HCT116 (cell line): ENCODE data around the gene BNC2. TPM values are rescaled to one million over a fixed set of nuclear protein-coding genes. Genes with fewer than 3 reads are reported as not detected.

Experiments
- ATAC-seq: fragments of 200-7000 bp; cut with Tn5 transposase; 2 replicates; pipeline ENCODE4 v1.9.1; 2020; ENCODE audit warnings: mild to moderate bottlenecking, moderate library complexity
- BruUV-seq: library from RNA; stranded (reverse); fragments of 400-500 nt; replicated peaks from 2 replicates; lab custom pipeline; 2021; lab: Mats Ljungman, UMichigan
- CTCF ChIA-PET: fragments of 300-600 bp; sonication (Branson Sonifier 250); formaldehyde crosslinking; loops from one replicate; lab custom pipeline; 2021; ENCODE audit warnings: antibody characterized with exemption; lab: Charles Lee
- POLR2A ChIA-PET: fragments of 300-600, 350-600 bp; sonication (Branson Sonifier 250); formaldehyde crosslinking; loops from one replicate; lab custom pipeline; 2021; ENCODE audit warnings: antibody characterized with exemption; lab: Charles Lee
- RAD21 ChIA-PET, 2 experiments: fragments of 300-600 bp; sonication (Branson Sonifier 250); formaldehyde crosslinking; loops; one replicate each; lab custom pipeline; 2023; ENCODE audit warnings: low total read pairs in 2 of 2; ENCODE audit not compliant: uncharacterized antibody in 2 of 2, unreplicated experiment in 2 of 2, low non-redundant PET in 1 of 2; lab: Charles Lee
- DNase-seq: peaks from one replicate; pipeline ENCODE4 v3.0.0-alpha.2; 2010; ENCODE audit warnings: low read depth, low spot score
- H2AFZ ChIP-seq: fragments of 200-600 bp; shearing (Covaris generic), sonication (generic); 2 replicates; pipeline ENCODE4 v1.6.1; 2017; ENCODE audit warnings: low read depth, mixed run types, mixed read lengths, antibody characterized with exemption, low read length; ENCODE audit not compliant: poor library complexity, severe bottlenecking
- H3K27ac ChIP-seq: 2 replicates; pipeline ENCODE4 v1.5.1; 2012; ENCODE audit warnings: low read depth, low read length
- H3K27me3 ChIP-seq: fragments of 200-600 bp; sonication (generic); 2 replicates; pipeline ENCODE4 v1.6.1; 2016; ENCODE audit warnings: mixed run types, low read length, mixed read lengths; ENCODE audit not compliant: insufficient read depth
- H3K36me3 ChIP-seq, 2 experiments: fragments of 200-500 bp in 1 of 2; fragments of 200-600 bp in 1 of 2; sonication (Bioruptor generic) in 1 of 2; sonication (generic) in 1 of 2; 2 replicates each; pipeline versions ENCODE4 v1.5.1 to v1.6.1; 2014 to 2016; ENCODE audit warnings: low read length in 2 of 2, inconsistent platforms in 1 of 2, mixed read lengths in 1 of 2, mixed run types in 1 of 2; ENCODE audit not compliant: insufficient read depth in 2 of 2, control insufficient read depth in 1 of 2
- H3K4me1 ChIP-seq, 2 experiments: fragments of 200-600 bp in 1 of 2; sonication (generic) in 1 of 2; 2 replicates each; pipeline versions ENCODE4 v1.5.1 to v1.6.1; 2012 to 2017; ENCODE audit warnings: low read length in 2 of 2, inconsistent platforms in 1 of 2, mild to moderate bottlenecking in 1 of 2, mixed read lengths in 1 of 2, mixed run types in 1 of 2, moderate library complexity in 1 of 2; ENCODE audit not compliant: insufficient read depth in 2 of 2, control insufficient read depth in 1 of 2
- H3K4me2 ChIP-seq: fragments of 200-600 bp; sonication (generic); 2 replicates; pipeline ENCODE4 v1.6.1; 2017; ENCODE audit warnings: mixed run types, low read length, mixed read lengths
- H3K4me3 ChIP-seq, 2 experiments: fragments of 200-600 bp in 1 of 2; sonication (generic) in 1 of 2; replicated peaks in 1 of 2; 2 replicates each; pipeline ENCODE4 v1.5.1; 2011 to 2016; ENCODE audit warnings: low read length in 2 of 2, control low read depth in 1 of 2, low read depth in 1 of 2, mild to moderate bottlenecking in 1 of 2, mixed read lengths in 1 of 2, mixed run types in 1 of 2
- H3K79me2 ChIP-seq: fragments of 200-600 bp; sonication (generic); 2 replicates; pipeline ENCODE4 v1.6.1; 2017; ENCODE audit warnings: mild to moderate bottlenecking, mixed run types, low read length, moderate library complexity, mixed read lengths; ENCODE audit not compliant: insufficient read depth
- H3K9ac ChIP-seq: fragments of 200-600 bp; sonication (generic); 2 replicates; pipeline ENCODE4 v1.6.1; 2016; ENCODE audit warnings: low read length, mixed read lengths
- H3K9me2 ChIP-seq: fragments of 200-600 bp; sonication (generic), shearing (Covaris generic); 2 replicates; pipeline ENCODE4 v1.6.1; 2017; ENCODE audit warnings: mixed run types, mild to moderate bottlenecking, moderate library complexity; ENCODE audit not compliant: insufficient read depth
- H3K9me3 ChIP-seq, 2 experiments: fragments of 200-500 bp in 1 of 2; fragments of 200-600 bp in 1 of 2; sonication (Bioruptor generic) in 1 of 2; sonication (generic) in 1 of 2; 2 replicates each; pipeline ENCODE4 v1.6.1; 2014 to 2017; ENCODE audit warnings: low read length in 2 of 2, mixed read lengths in 2 of 2, inconsistent platforms in 1 of 2, low read depth in 1 of 2, mild to moderate bottlenecking in 1 of 2, mixed run types in 1 of 2, moderate library complexity in 1 of 2; ENCODE audit not compliant: control insufficient read depth in 1 of 2, insufficient read depth in 1 of 2
- H4K20me1 ChIP-seq: fragments of 200-600 bp; sonication (generic), shearing (Covaris generic); 2 replicates; pipeline ENCODE4 v1.6.1; 2017; ENCODE audit warnings: mixed run types, mild to moderate bottlenecking, moderate library complexity; ENCODE audit not compliant: insufficient read depth
- CBX3 ChIP-seq: IDR thresholded peaks from 2 replicates; pipeline ENCODE4 v1.6.1; 2012; ENCODE audit warnings: low read depth
- CEBPB ChIP-seq: IDR thresholded peaks from 2 replicates; pipeline ENCODE4 v1.6.1; 2012; ENCODE audit warnings: low read depth
- ELF1 ChIP-seq: IDR thresholded peaks from 2 replicates; pipeline ENCODE4 v1.6.1; 2012; ENCODE audit warnings: low read depth, borderline replicate concordance
- MAX ChIP-seq: IDR thresholded peaks from 2 replicates; pipeline ENCODE4 v1.6.1; 2012
- SRF ChIP-seq: IDR thresholded peaks from 2 replicates; pipeline ENCODE4 v1.6.1; 2012; ENCODE audit warnings: low read depth
- intact Hi-C: fragments of 100-400 bp; cut with micrococcal nuclease; formaldehyde crosslinking; loops from 2 replicates; pipeline ENCODE4 v1.10.0; 2022
- total RNA-seq: library from RNA; stranded (reverse); gene quantifications from one replicate; pipeline ENCODE4 v1.2.1, GENCODE V29; 2021; ENCODE audit not compliant: unreplicated experiment

Gene BNC2
- total RNA-seq, 1 experiment from 2014 or later: 0.37 TPM

GRCh38 chr9:16817002-16817401, 53.5 kb downstream of the BNC2 start:
- H3K27ac ChIP-seq: no peak overlapping the region
- no peaks in the 10 kb centered on the region for H3K4me1 ChIP-seq
- TF ChIP-seq CEBPB (no peak), ELF1 (no peak), MAX (no peak), SRF (no peak), CBX3 (no peak)
- RAD21 ChIA-PET: no interaction called here
- no peak overlapping the region for H3K4me3 ChIP-seq
- no peak overlapping the region for H3K4me2 ChIP-seq
- DNase-seq: no peak
- no peaks in the 10 kb centered on the region for H3K79me2 ChIP-seq
- BruUV-seq: no TSS peak
- no peaks in the 10 kb centered on the region for H4K20me1 ChIP-seq
- no peak overlapping the region for H2AFZ ChIP-seq
- intact Hi-C loops: no loop called here
- ATAC-seq: no peak
- H3K9me3 ChIP-seq: no peaks in the 10 kb centered on the region; a peak in 1 of 4 replicates
- POLR2A ChIA-PET: no interaction called here
- no peaks in the 10 kb centered on the region for H3K9me2 ChIP-seq
- H3K27me3 ChIP-seq: no peaks in the 10 kb centered on the region
- H3K36me3 ChIP-seq: no peaks in the 10 kb centered on the region
- H3K9ac ChIP-seq: no peak overlapping the region
- CTCF ChIA-PET: no interaction called here

GRCh38 chr9:16816011-16816410, 54.5 kb downstream of the BNC2 start:
- BruUV-seq: no TSS peak
- no peak for TF ChIP-seq ELF1
- no peaks in the 10 kb centered on the region; a peak in 1 of 4 replicates for H3K9me3 ChIP-seq
- intact Hi-C loops: no loop called here
- no peaks in the 10 kb centered on the region for H3K79me2 ChIP-seq
- CTCF ChIA-PET: no interaction called here
- DNase-seq (no peak), ATAC-seq (no peak)
- H2AFZ ChIP-seq: no peak overlapping the region
- no peak overlapping the region for H3K27ac ChIP-seq
- no peaks in the 10 kb centered on the region for H3K36me3 ChIP-seq
- H3K9ac ChIP-seq: no peak overlapping the region
- RAD21 ChIA-PET: no interaction called here
- no peaks in the 10 kb centered on the region for H3K9me2 ChIP-seq
- no peaks in the 10 kb centered on the region for H3K27me3 ChIP-seq
- H3K4me3 ChIP-seq: no peak overlapping the region
- no peak overlapping the region for H3K4me2 ChIP-seq
- H3K4me1 ChIP-seq: no peaks in the 10 kb centered on the region
- no peaks in the 10 kb centered on the region for H4K20me1 ChIP-seq
- POLR2A ChIA-PET: no interaction called here
